ENCODE measurements around the gene ELK1. TPM values are rescaled to one million over a fixed set of nuclear protein-coding genes. Genes with fewer than 3 reads are reported as not detected.
"Not testable (repeated sequence)": the region's sequence is repeated elsewhere in the genome, so short reads cannot be mapped to it uniquely, and the experiment has no call there.

Gene ELK1
- total and polyA plus RNA-seq, 10 of the 15 experiments (the other 5 are each of a cell fraction or from before 2014, with no cell fraction given), result 4.1 to 55.5 (median 32.9) TPM

DNA sequence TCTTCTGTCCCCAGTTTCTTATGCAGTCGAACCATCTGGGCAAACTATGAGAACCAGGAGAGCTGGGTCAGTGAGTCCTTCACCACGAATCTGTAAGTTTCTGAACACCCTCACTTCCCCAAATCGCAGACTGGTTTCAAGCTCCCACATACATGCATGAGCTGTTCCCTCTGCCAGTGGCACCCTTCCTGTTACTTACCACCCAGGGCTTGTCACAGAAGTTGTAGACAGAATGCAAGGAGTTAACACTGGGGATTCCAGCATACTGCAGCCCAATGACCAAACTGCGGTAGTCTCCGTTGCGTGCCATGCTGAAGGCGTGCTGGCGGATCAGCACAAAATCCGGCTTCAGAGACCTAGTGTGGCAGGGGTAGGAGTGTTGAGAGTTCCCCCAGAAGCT is 45.3 kb downstream of the ELK1 start:
- no peak for TF ChIP-seq ZNF622 (IDR thresholded peaks at IDR 0.05)
- TF ChIP-seq MEF2A (IDR thresholded peaks at IDR 0.05; ENCODE audit: insufficient read depth, low read depth, low read length), result no peak
- no peak for TF ChIP-seq BHLHE40 (IDR thresholded peaks at IDR 0.05; ENCODE audit: borderline replicate concordance in 1 of 2, low read depth in 2 of 2, low read length in 1 of 2)
- peak; percentile 71 for TF ChIP-seq SPI1 (IDR thresholded peaks at IDR 0.05; ENCODE audit: borderline replicate concordance, insufficient read depth, low read depth, low read length)
- SMC1A ChIA-PET (ENCODE audit: uncharacterized antibody, unreplicated experiment), result no interaction called here
- Histone ChIP-seq H3K27me3 (replicated peaks in 1 of 2; ENCODE audit: control insufficient read depth in 2 of 2, insufficient read depth in 2 of 2, low read length in 1 of 2) (no peaks in the 10 kb centered on the region), H3K4me1 (ENCODE audit: control insufficient read depth, insufficient read depth, low read length) (no peaks in the 10 kb centered on the region), H3K9ac (ENCODE audit: control insufficient read depth, insufficient read depth, low read length) (no peak overlapping the region), H3K4me2 (ENCODE audit: control insufficient read depth, insufficient read depth) (no peak overlapping the region), H3K79me2 (ENCODE audit: control insufficient read depth, insufficient read depth, low read length) (no peaks in the 10 kb centered on the region), H4K20me1 (ENCODE audit: control insufficient read depth, insufficient read depth) (no peaks in the 10 kb centered on the region), H3K4me3 (no peak overlapping the region), H2AFZ (ENCODE audit: control insufficient read depth, low read depth, low read length) (no peak overlapping the region), H3K36me3 (ENCODE audit: control insufficient read depth in 2 of 2, insufficient read depth in 2 of 2, low read length in 1 of 2) (no peaks in the 10 kb centered on the region), H3K9me3 (replicated peaks; ENCODE audit: control insufficient read depth, insufficient read depth, low read length) (no peaks in the 10 kb centered on the region), H3K27ac (ENCODE audit: control insufficient read depth, insufficient read depth) (no peak overlapping the region)
- DNase-seq (ENCODE audit: low read depth, low spot score) (no peak), ATAC-seq (no peak), FAIRE-seq (no peak)
- 21% methylated on average over 9 of the region's 9 CpGs for WGBS (ENCODE audit: insufficient coverage, insufficient replicate concordance, low lambda C conversion rate, missing lambda C conversion rate)
- CTCF ChIA-PET, result interaction anchor here (1.0 to 1.4 kb wide), 2 partner anchors 9 to 38 kb away, joined by 4 read pairs; no protein-coding TSS in a partner anchor
- BruUV-seq (replicated peaks), result no TSS peak
- in situ Hi-C loops (cut with MboI) (no loop called here), intact Hi-C loops (cut with micrococcal nuclease; ENCODE audit: unreplicated experiment) (no loop called here)
- POLR2A ChIA-PET, result no interaction called here
- RAD21 ChIA-PET (ENCODE audit: unreplicated experiment), result no interaction called here

DNA sequence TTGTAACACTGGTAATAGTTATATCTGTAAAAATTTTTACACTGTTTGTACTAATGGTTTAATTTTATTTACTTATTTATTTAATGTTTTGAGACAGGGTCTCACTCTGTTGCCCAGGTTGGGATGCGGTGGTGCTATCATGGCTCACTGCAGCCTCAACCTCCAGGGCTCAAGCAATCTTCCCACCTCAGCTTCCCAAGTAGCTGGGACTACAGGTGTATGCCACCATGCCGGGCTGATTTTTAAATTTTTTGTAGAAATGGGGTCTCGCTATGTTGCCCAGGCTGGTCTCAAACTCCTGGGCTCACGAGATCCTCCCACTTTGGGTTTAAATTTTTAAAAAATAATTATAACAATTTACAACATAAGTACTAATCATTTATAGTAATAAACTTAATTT is 47.2 kb downstream of the ELK1 start:
- BruUV-seq (replicated peaks), result not testable (repeated sequence)

More for the DNA sequence above, 47.2 kb downstream of the ELK1 start:
- in situ Hi-C loops (cut with MboI); H3K4me1 ChIP-seq (ENCODE audit: control insufficient read depth, insufficient read depth, low read length); H3K9ac ChIP-seq (ENCODE audit: control insufficient read depth, insufficient read depth, low read length); H2AFZ ChIP-seq (ENCODE audit: control insufficient read depth, low read depth, low read length); intact Hi-C loops (cut with micrococcal nuclease; ENCODE audit: unreplicated experiment); RAD21 ChIA-PET (ENCODE audit: unreplicated experiment); CTCF ChIA-PET; H3K79me2 ChIP-seq (ENCODE audit: control insufficient read depth, insufficient read depth, low read length); SMC1A ChIA-PET (ENCODE audit: uncharacterized antibody, unreplicated experiment); H4K20me1 ChIP-seq (ENCODE audit: control insufficient read depth, insufficient read depth); H3K36me3 ChIP-seq (ENCODE audit: control insufficient read depth in 2 of 2, insufficient read depth in 2 of 2, low read length in 1 of 2); H3K9me3 ChIP-seq (replicated peaks; ENCODE audit: control insufficient read depth, insufficient read depth, low read length); H3K4me3 ChIP-seq; ATAC-seq; H3K4me2 ChIP-seq (ENCODE audit: control insufficient read depth, insufficient read depth); H3K27ac ChIP-seq (ENCODE audit: control insufficient read depth, insufficient read depth); POLR2A ChIA-PET; FAIRE-seq; H3K27me3 ChIP-seq (replicated peaks in 1 of 2; ENCODE audit: control insufficient read depth in 2 of 2, insufficient read depth in 2 of 2, low read length in 1 of 2); DNase-seq (ENCODE audit: low read depth, low spot score): not testable (repeated sequence)
- WGBS (ENCODE audit: insufficient coverage, insufficient replicate concordance, low lambda C conversion rate, missing lambda C conversion rate), result 40% methylated on average over 4 of the region's 4 CpGs
